ENCODE measurements around the gene IL1RAPL2.

GRCh38 chrX:105167233-105167632 is 601.2 kb downstream of the IL1RAPL2 start:
- TF ChIP-seq CTCF (IDR thresholded peaks at IDR 0.05) (no peak), REST (IDR thresholded peaks at IDR 0.05; ENCODE audit: insufficient read depth in 1 of 2, low read depth in 2 of 2, low read length in 1 of 2) (no peak), SIN3A (IDR thresholded peaks at IDR 0.05; ENCODE audit: borderline replicate concordance, insufficient read depth, low read depth, low read length) (no peak)
